ENCODE results near the gene ATG10.

- TF ChIP-seq, protein P1, sequence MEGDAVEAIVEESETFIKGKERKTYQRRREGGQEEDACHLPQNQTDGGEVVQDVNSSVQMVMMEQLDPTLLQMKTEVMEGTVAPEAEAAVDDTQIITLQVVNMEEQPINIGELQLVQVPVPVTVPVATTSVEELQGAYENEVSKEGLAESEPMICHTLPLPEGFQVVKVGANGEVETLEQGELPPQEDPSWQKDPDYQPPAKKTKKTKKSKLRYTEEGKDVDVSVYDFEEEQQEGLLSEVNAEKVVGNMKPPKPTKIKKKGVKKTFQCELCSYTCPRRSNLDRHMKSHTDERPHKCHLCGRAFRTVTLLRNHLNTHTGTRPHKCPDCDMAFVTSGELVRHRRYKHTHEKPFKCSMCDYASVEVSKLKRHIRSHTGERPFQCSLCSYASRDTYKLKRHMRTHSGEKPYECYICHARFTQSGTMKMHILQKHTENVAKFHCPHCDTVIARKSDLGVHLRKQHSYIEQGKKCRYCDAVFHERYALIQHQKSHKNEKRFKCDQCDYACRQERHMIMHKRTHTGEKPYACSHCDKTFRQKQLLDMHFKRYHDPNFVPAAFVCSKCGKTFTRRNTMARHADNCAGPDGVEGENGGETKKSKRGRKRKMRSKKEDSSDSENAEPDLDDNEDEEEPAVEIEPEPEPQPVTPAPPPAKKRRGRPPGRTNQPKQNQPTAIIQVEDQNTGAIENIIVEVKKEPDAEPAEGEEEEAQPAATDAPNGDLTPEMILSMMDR (IDR thresholded peaks at IDR 0.05; ENCODE audit: low read length): no peak
- TF ChIP-seq EZH2 (IDR thresholded peaks at IDR 0.05; ENCODE audit: borderline replicate concordance, low read length): no peak
Observed at GRCh38 chr5:81949462-81949861, 22.4 kb upstream of the ATG10 start.

Measured in OCI-LY1 (cell line).